Transverse colon (tissue), 4 donors: ENCODE results near the gene AOC3.

Source experiments
- EP300 ChIP-seq: sonication (generic); formaldehyde crosslinking; IDR thresholded peaks from one replicate; pipeline ENCODE4 v1.6.1; 2017; ENCODE audit warnings: antibody characterized with exemption, low read depth
- POLR2A ChIP-seq: fragments of 450-650 bp; IDR thresholded peaks from one replicate; pipeline ENCODE4 v1.6.1; 2016; ENCODE audit warnings: antibody characterized with exemption, mild to moderate bottlenecking, moderate library complexity
- POLR2AphosphoS5 ChIP-seq, 3 donors: sonication (generic); formaldehyde crosslinking; IDR thresholded peaks; one replicate each; pipeline ENCODE4 v1.6.1; 2016; ENCODE audit warnings: antibody characterized with exemption in 3 of 3
- TF ChIP-seq, protein P1 (sequence below), 5 experiments: fragments of 200-600 bp in 3 of 5; fragments of 450-650 bp in 2 of 5; sonication (generic) in 3 of 5; IDR thresholded peaks; 1 replicate in 2 of 5; 2 replicates in 3 of 5; pipeline ENCODE4 v1.5.1; 2016 to 2017; ENCODE audit warnings: antibody characterized with exemption in 5 of 5, inconsistent platforms in 3 of 5, mild to moderate bottlenecking in 2 of 5, moderate library complexity in 1 of 5

DNA sequence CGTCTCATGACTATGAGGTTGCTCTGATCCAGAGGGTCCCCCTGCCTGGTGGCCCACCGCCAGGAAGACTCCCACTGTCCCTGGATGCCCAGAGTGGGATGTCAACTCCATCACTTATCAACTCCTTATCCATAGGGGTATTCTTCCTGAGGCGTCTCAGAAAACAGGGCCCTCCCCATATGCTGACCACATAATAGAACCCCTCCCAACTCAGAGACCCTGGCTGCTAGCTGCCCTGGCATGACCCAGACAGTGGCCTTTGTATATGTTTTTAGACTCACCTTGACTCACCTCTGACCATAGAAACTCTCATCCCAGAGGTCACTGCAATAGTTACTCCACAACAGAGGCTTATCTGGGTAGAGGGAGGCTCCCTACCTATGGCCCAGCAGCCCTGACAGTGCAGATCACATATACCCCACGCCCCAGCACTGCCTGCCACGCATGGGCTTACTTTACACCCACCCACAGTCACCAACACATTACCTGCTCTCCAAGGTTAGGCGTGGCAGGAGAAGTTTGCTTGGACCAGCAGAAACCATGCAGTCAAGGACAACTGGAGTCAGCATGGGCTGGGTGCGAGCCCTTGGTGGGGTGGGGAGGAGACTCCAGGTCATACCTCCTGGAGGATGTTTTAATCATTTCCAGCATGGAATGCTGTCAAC, 47.3 kb downstream of the AOC3 start:
- TF ChIP-seq POLR2AphosphoS5 (IDR thresholded peaks at IDR 0.05) (no peak), POLR2A (no peak), EP300 (no peak)
- TF ChIP-seq, protein P1, sequence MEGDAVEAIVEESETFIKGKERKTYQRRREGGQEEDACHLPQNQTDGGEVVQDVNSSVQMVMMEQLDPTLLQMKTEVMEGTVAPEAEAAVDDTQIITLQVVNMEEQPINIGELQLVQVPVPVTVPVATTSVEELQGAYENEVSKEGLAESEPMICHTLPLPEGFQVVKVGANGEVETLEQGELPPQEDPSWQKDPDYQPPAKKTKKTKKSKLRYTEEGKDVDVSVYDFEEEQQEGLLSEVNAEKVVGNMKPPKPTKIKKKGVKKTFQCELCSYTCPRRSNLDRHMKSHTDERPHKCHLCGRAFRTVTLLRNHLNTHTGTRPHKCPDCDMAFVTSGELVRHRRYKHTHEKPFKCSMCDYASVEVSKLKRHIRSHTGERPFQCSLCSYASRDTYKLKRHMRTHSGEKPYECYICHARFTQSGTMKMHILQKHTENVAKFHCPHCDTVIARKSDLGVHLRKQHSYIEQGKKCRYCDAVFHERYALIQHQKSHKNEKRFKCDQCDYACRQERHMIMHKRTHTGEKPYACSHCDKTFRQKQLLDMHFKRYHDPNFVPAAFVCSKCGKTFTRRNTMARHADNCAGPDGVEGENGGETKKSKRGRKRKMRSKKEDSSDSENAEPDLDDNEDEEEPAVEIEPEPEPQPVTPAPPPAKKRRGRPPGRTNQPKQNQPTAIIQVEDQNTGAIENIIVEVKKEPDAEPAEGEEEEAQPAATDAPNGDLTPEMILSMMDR (IDR thresholded peaks at IDR 0.05) = no peak
